Thymus (tissue), 14 donors: Measurements from ENCODE around the gene RAD1. TPM values are rescaled to one million over a fixed set of nuclear protein-coding genes. Genes with fewer than 3 reads are reported as not detected.

Experiments used
- DNase-seq, 9 donors: peaks; one replicate each; pipeline ENCODE4 v3.0.0-alpha.2; 2013; ENCODE audit warnings: low spot score in 9 of 9, low read depth in 6 of 9, missing footprints in 1 of 9
- H3K27ac ChIP-seq, 2 donors: one replicate each; pipeline ENCODE4 v1.5.1; 2013; ENCODE audit warnings: control low read depth in 1 of 2, low read depth in 1 of 2, low read length in 1 of 2, mild to moderate bottlenecking in 1 of 2, moderate library complexity in 1 of 2
- H3K27me3 ChIP-seq, 2 donors: one replicate each; pipeline ENCODE4 v1.5.1; 2013; ENCODE audit warnings: low read length in 1 of 2; ENCODE audit not compliant: control insufficient read depth in 2 of 2, insufficient read depth in 1 of 2
- H3K36me3 ChIP-seq, 2 donors: one replicate each; pipeline ENCODE4 v1.5.1; 2013; ENCODE audit warnings: low read length in 1 of 2, mild to moderate bottlenecking in 1 of 2, moderate library complexity in 1 of 2; ENCODE audit not compliant: control insufficient read depth in 2 of 2, insufficient read depth in 2 of 2
- H3K4me1 ChIP-seq, 2 donors: one replicate each; pipeline ENCODE4 v1.5.1; 2013; ENCODE audit warnings: low read length in 2 of 2; ENCODE audit not compliant: control insufficient read depth in 2 of 2, insufficient read depth in 2 of 2
- H3K4me3 ChIP-seq, 2 donors: one replicate each; pipeline ENCODE4 v1.5.1; 2013; ENCODE audit warnings: low read length in 2 of 2, control low read depth in 1 of 2, mild to moderate bottlenecking in 1 of 2
- H3K9me3 ChIP-seq, 2 donors: one replicate each; pipeline ENCODE4 v1.5.1; 2013; ENCODE audit warnings: low read length in 1 of 2, mild to moderate bottlenecking in 1 of 2; ENCODE audit not compliant: control insufficient read depth in 2 of 2, insufficient read depth in 1 of 2
- WGBS: extraction: QIAGEN DNeasy Blood & Tissue Kit; methylation state at CpG from one replicate; pipeline ENCODE4 v1.1.7; 2013; 5-methylcytosine and 5-hydroxymethylcytosine counted together
- long read RNA-seq, 10 donors: transcript quantifications; one replicate each; lab custom pipeline, GENCODE V29; 2026
- polyA plus RNA-seq: library from polyadenylated mRNA; stranded (reverse); fragments of 200-250 nt; gene quantifications from one replicate; pipeline ENCODE4 v1.2.3, GENCODE V29; 2013
- total RNA-seq: library from RNA; stranded (reverse); fragments of 120-200 nt; gene quantifications from one replicate; pipeline ENCODE4 v1.2.4, GENCODE V29; 2013
- donor health status: healthy.

Gene RAD1, protein sequence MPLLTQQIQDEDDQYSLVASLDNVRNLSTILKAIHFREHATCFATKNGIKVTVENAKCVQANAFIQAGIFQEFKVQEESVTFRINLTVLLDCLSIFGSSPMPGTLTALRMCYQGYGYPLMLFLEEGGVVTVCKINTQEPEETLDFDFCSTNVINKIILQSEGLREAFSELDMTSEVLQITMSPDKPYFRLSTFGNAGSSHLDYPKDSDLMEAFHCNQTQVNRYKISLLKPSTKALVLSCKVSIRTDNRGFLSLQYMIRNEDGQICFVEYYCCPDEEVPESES
- total RNA-seq, result 21.2 TPM
- 15.8 TPM for polyA plus RNA-seq
- long read RNA-seq, donor 1, partial matches to known transcripts, result 13 of 25 reads
- long read RNA-seq, donor 1, other reads (novel, unspliced or antisense), result 11 of 25 reads
- long read RNA-seq, donor 2, result 0 reads
- long read RNA-seq, donor 3, full-length matches to known transcripts, result 8 of 8 reads
- long read RNA-seq, donor 3, partial matches to known transcripts, result 0 of 8 reads
- long read RNA-seq, donor 3, other reads (novel, unspliced or antisense), result 0 of 8 reads
- long read RNA-seq, donor 4, full-length matches to known transcripts, result 5 of 5 reads
- long read RNA-seq, donor 4, partial matches to known transcripts, result 0 of 5 reads
- long read RNA-seq, donor 4, other reads (novel, unspliced or antisense), result 0 of 5 reads
- long read RNA-seq, donor 5, full-length matches to known transcripts, result 11 of 11 reads
- long read RNA-seq, donor 5, partial matches to known transcripts, result 0 of 11 reads
- long read RNA-seq, donor 5, other reads (novel, unspliced or antisense), result 0 of 11 reads
- long read RNA-seq, donor 6, full-length matches to known transcripts, result 8 of 8 reads
- long read RNA-seq, donor 6, partial matches to known transcripts, result 0 of 8 reads
- long read RNA-seq, donor 6, other reads (novel, unspliced or antisense), result 0 of 8 reads
- long read RNA-seq, donor 7, full-length matches to known transcripts, result 15 of 132 reads
- long read RNA-seq, donor 7, partial matches to known transcripts, result 15 of 132 reads
- long read RNA-seq, donor 7, other reads (novel, unspliced or antisense), result 102 of 132 reads
- long read RNA-seq, donor 8, partial matches to known transcripts, result 0 of 1 reads
- long read RNA-seq, donor 8, other reads (novel, unspliced or antisense), result 0 of 1 reads
- long read RNA-seq, donor 9, full-length matches to known transcripts, result 11 of 11 reads
- long read RNA-seq, donor 9, partial matches to known transcripts, result 0 of 11 reads
- long read RNA-seq, donor 9, other reads (novel, unspliced or antisense), result 0 of 11 reads
- long read RNA-seq, donor 10, full-length matches to known transcripts, result 6 of 6 reads
- long read RNA-seq, donor 10, partial matches to known transcripts, result 0 of 6 reads
- long read RNA-seq, donor 10, other reads (novel, unspliced or antisense), result 0 of 6 reads

DNA sequence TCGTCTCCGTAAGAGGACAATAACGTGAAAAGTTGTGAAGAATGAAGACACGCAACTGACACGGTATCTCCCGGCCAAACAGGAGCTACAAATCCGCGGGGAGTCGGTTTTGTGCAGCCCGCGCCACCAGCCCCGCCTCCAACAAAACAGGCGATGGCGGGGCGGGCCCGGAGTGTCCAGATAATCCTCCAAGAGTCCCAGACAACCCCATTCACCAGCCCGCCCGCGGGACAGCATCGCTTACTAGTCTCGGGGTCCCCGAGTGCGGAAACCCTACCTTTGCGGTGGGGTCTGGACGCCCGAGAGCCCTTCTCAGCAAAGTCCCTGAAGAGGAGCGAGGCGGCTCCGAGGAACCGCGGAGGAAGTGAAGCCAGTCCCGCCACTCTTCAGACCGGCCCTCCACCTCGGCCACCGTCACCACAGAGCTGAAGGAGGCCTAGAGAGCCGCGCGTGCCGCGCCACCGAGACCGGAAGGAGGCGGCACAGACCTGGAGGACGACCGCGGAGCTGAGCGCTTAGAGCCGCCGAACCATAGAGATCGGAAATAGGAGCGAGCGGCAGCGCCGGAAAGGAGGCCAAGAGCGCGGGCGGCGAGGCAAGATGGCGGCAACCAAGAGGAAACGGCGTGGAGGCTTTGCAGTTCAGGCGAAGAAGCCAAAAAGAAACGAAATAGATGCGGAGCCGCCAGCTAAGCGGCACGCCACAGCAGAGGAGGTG, at the start of gene RAD1, which contains the start of gene BRIX1:
Gene RAD1, minus strand, starts transcription at position 366 of the 717 bp plus-strand sequence. CDS start 612 bp downstream, outside the sequence.
Gene BRIX1, plus strand, starts transcription at position 573 of the 717 bp plus-strand sequence. Its CDS starts 28 bp downstream, at position 601.
- DNase-seq, result peak; percentile 78 to 97 (median 92)
- under 1% methylated on average over 67 of the region's 67 CpGs for WGBS

DNA sequence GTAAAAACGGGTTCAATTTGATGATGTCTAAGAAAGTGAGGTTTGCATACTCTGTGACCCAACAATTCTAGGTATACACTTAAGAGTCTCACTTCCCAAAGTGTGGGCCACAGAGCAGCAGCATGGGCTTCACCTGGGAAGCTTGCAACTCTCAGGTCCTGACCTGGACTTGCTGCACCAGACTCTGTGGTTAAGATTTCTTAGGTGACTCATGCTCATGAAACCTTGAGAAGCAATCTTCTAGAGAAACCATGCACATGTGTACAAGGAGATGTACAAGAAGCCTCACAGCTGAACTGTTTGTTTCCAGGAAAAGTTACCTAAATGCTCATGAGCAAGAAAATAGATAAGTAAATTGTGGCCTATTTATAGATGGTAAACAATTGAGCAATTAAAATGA, 44.0 kb upstream of the RAD1 start:
- WGBS, result 100% methylated on average over 1 of the region's 1 CpG
- Histone ChIP-seq H3K4me3 (no peak overlapping the region), H3K9me3 (no peaks in the 10 kb centered on the region), H3K36me3 (peaks cover 0 to 3% of the 10 kb centered on the region in 2 donors), H3K27ac (no peak overlapping the region), H3K27me3 (no peaks in the 10 kb centered on the region), H3K4me1 (no peaks in the 10 kb centered on the region)
- no peak for DNase-seq

More for the DNA sequence above, at the start of gene RAD1, which contains the start of gene BRIX1:
- Histone ChIP-seq H3K27ac (peak within 1 kb of the TSS; percentile 85 to 87), H3K4me1 (peaks cover 7 to 14% of the 10 kb centered on the region in 2 donors), H3K9me3 (peaks cover 0 to 3% of the 10 kb centered on the region in 2 donors), H3K36me3 (peaks cover 0 to 18% of the 10 kb centered on the region in 2 donors), H3K27me3 (no peaks in the 10 kb centered on the region), H3K4me3 (peak within 1 kb of the TSS; percentile 66 to 95)

DNA sequence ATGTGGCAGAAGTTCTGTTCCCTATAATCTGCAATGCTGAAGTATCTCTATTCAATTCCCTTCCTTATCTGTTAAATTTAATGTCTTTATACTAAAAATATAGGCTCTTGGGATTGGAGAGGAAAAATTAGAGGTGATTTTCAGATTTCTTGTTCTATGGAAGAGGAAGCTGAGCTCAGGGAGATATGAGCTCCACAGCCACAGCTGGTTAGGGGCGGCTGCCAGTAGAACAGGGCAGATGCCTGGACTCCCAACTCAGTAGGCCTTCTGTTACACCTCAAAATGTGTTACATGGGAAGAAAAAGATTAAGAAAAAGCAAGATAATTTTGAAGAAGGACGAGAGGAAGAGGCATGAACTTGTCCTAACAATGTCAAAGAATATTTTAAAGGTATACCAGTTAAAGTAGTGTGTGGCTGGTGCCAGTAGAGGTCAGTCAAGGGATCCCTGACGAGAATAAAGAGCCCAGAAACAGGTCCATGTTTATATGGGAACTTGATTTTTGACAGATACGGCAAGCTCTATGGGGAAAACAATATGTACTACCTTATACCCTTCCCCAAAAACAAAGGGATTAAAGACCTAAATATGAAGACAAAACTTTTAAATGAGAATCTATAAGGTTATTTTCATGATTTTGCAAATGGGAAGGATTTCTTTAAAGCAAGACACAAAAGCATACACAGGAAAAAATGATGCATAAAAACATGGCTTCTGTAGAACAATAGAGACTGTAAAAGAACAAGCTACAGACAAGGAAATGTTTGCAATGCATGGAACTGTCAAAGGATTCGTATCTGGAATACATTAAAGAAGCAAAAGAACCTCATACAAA, 42.8 kb upstream of the RAD1 start:
- peak in 4 of 9 donors; percentile 1 to 19 (median 4) for DNase-seq
- Histone ChIP-seq H3K27me3 (no peaks in the 10 kb centered on the region), H3K4me3 (no peak overlapping the region), H3K4me1 (no peaks in the 10 kb centered on the region), H3K27ac (no peak overlapping the region), H3K36me3 (peaks cover 0 to 10% of the 10 kb centered on the region in 2 donors), H3K9me3 (no peaks in the 10 kb centered on the region)
- 77% methylated on average over 5 of the region's 5 CpGs for WGBS

DNA sequence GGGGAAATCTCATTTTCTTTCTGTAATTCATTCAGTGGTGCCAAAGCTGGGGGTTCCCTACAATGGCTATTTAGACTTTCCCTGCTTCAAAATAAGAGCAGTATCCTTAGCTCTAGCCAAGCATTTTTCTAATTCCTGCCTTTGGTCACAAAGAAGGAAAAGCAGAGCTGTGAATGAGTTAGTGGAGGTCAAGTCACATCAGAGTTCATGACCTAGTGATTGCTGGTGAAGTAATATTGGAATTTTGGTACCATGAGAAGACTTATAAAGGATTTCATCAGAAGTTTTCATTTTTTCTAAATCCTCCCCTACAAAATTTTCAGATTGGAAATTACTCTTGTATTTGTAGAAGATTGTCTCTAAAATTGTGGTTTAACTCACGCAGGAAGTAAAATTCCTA, 42.0 kb upstream of the RAD1 start:
- H3K27ac ChIP-seq, result no peak overlapping the region
- no peak overlapping the region for H3K4me3 ChIP-seq
- WGBS, result 100% methylated on average over 1 of the region's 1 CpG
- H3K36me3 ChIP-seq, result peaks cover 0 to 15% of the 10 kb centered on the region in 2 donors
- H3K9me3 ChIP-seq, result no peaks in the 10 kb centered on the region
- H3K4me1 ChIP-seq, result no peaks in the 10 kb centered on the region
- H3K27me3 ChIP-seq, result no peaks in the 10 kb centered on the region
- no peak for DNase-seq

DNA sequence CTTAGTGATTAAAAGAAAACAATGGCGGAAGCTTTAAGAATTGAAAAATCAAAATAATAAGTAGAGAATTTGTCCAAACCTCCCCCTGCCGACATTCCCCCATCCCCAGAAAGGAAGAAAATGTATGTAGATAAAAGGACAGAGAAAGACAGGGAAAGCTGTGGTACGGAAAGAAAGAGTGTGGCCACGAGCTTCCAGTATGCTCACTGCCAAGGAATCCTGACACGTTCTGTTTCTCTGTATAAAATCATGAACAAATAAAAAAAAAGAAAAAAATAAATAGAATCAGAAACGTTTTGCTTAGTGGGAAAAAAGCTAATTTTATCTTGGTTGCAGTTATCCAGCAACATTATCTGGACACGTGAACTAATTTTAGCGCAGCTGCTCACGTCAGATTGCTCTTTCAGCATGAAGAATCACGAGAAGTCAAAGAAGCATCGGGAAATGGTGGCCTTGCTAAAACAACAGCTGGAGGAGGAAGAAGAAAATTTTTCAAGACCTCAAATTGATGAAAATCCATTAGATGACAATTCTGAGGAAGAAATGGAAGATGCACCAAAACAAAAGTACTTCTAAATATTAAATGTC, 29.2 kb upstream of the RAD1 start:
- no peak overlapping the region for H3K27ac ChIP-seq
- DNase-seq, result no peak
- no peak overlapping the region for H3K4me3 ChIP-seq
- peaks cover 14 to 41% of the 10 kb centered on the region in 2 donors for H3K36me3 ChIP-seq
- 97% methylated on average over 11 of the region's 11 CpGs for WGBS
- H3K4me1 ChIP-seq, result no peaks in the 10 kb centered on the region
- no peaks in the 10 kb centered on the region for H3K27me3 ChIP-seq
- H3K9me3 ChIP-seq, result no peaks in the 10 kb centered on the region

GRCh38 chr5:34944044-34944443, 28.7 kb upstream of the RAD1 start:
- Histone ChIP-seq H3K36me3 (peaks cover 14 to 39% of the 10 kb centered on the region in 2 donors), H3K4me1 (no peaks in the 10 kb centered on the region), H3K4me3 (no peak overlapping the region), H3K9me3 (no peaks in the 10 kb centered on the region), H3K27me3 (no peaks in the 10 kb centered on the region), H3K27ac (no peak overlapping the region)
- 100% methylated on average over 2 of the region's 2 CpGs for WGBS
- DNase-seq, result no peak

GRCh38 chr5:34941936-34942335, 26.6 kb upstream of the RAD1 start:
- Histone ChIP-seq H3K36me3 (peaks cover 25 to 49% of the 10 kb centered on the region in 2 donors), H3K27me3 (no peaks in the 10 kb centered on the region), H3K27ac (no peak overlapping the region), H3K9me3 (no peaks in the 10 kb centered on the region), H3K4me1 (no peaks in the 10 kb centered on the region), H3K4me3 (no peak overlapping the region)
- no peak for DNase-seq
- 98% methylated on average over 3 of the region's 3 CpGs for WGBS
